Stomach (tissue), 9 donors: ENCODE data around the gene LDB2. TPM values are rescaled to one million over a fixed set of nuclear protein-coding genes. Genes with fewer than 3 reads are reported as not detected.

Experiments used
- DNase-seq, 2 donors: peaks; one replicate each; pipeline versions ENCODE4 v3.0.0 to v3.0.0-alpha.2; 2013 to 2019
- H3K27ac ChIP-seq, 5 donors: fragments of 200-600 bp in 4 of 5; sonication (generic) in 4 of 5; one replicate each; pipeline ENCODE4 v1.5.1; 2013 to 2019; ENCODE audit warnings: mild to moderate bottlenecking in 1 of 5, moderate library complexity in 1 of 5
- H3K27me3 ChIP-seq, 3 donors: fragments of 200-600 bp; sonication (generic); one replicate each; pipeline ENCODE4 v1.5.1; 2017 to 2019; ENCODE audit warnings: mixed run types in 1 of 3
- H3K36me3 ChIP-seq, 4 donors: fragments of 200-600 bp; sonication (generic); 1 replicate in 3 of 4; 2 replicates in 1 of 4; pipeline ENCODE4 v1.5.1; 2016 to 2019
- H3K4me1 ChIP-seq, 4 donors: fragments of 200-600 bp; sonication (generic); one replicate each; pipeline ENCODE4 v1.5.1; 2016 to 2019
- H3K4me3 ChIP-seq, 4 donors: fragments of 200-600 bp; sonication (generic) in 3 of 4; one replicate each; pipeline ENCODE4 v1.5.1; 2016 to 2019; ENCODE audit warnings: mild to moderate bottlenecking in 1 of 4
- H3K9me3 ChIP-seq, 4 donors: fragments of 200-600 bp; sonication (generic); one replicate each; pipeline ENCODE4 v1.5.1; 2016 to 2019
- CTCF ChIP-seq, 7 experiments: fragments of 450-650 bp in 4 of 7; fragments of 200-600 bp in 3 of 7; sonication (generic) in 3 of 7; IDR thresholded peaks; one replicate each; pipeline ENCODE4 v1.5.1; 2016 to 2019; ENCODE audit warnings: antibody characterized with exemption in 7 of 7, control low read depth in 2 of 7, mild to moderate bottlenecking in 1 of 7
- EP300 ChIP-seq: sonication (generic); formaldehyde crosslinking; IDR thresholded peaks from one replicate; pipeline ENCODE4 v1.6.1; 2017; ENCODE audit warnings: antibody characterized with exemption
- POLR2A ChIP-seq, 4 donors: fragments of 450-650 bp; IDR thresholded peaks; one replicate each; pipeline ENCODE4 v1.6.1; 2016; ENCODE audit warnings: antibody characterized with exemption in 4 of 4, control low read depth in 2 of 4, mild to moderate bottlenecking in 1 of 4, moderate library complexity in 1 of 4
- POLR2AphosphoS5 ChIP-seq, 3 donors: sonication (generic); formaldehyde crosslinking; IDR thresholded peaks; one replicate each; pipeline ENCODE4 v1.6.1; 2016; ENCODE audit warnings: antibody characterized with exemption in 3 of 3
- WGBS, 5 donors: extraction: QIAGEN DNeasy Blood & Tissue Kit in 3 of 5; methylation state at CpG; one replicate each; pipeline versions ENCODE4 v1.1.5 to v1.1.7; 2013 to 2018; 5-methylcytosine and 5-hydroxymethylcytosine counted together
- intact Hi-C: fragments of 100-400 bp; cut with DNase I; formaldehyde crosslinking; loops from one replicate; pipeline ENCODE4 v1.15.1; 2023; ENCODE audit warnings: low total_unique reads
- polyA plus RNA-seq, 3 donors: library from polyadenylated mRNA; stranded (reverse); fragments of 200-250 nt; gene quantifications; one replicate each; pipeline ENCODE4 v1.2.3, GENCODE V29; 2013
- total RNA-seq, 5 donors: library from RNA; depleted of rRNA; stranded (reverse); fragments of >200 nt; gene quantifications; one replicate each; pipeline versions ENCODE4 v1.1.0 to v1.2.3, GENCODE V29; 2014 to 2016
- donor health status: healthy with polysubstance abuse.
- donor health status: Bipolar disorder and iron deficiency.
- donor health status: healthy.

LDB2 gene
- total and polyA plus RNA-seq, 8 donors = 6.2 to 63.3 (median 12.8) TPM

DNA sequence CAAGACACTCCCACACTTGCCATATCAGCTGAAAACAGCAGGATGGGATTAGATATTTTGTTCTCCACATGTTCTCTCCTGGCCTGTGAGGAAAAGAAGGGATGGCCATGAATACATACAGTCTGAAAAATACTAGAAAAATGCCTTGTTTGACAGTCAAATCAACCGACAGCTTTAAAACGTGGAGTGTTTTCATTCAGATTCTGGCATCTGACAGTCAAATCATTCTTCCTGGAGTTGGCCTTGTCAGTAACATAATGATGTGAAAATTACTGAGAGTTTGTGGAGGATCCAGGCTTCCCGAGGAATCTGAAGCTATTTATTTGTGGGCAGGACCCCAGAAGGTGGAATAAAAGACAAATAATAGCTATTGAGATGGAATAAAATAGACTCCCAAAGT is 188.2 kb downstream of the LDB2 start:
- 71 to 83% (median 80%) methylated on average over 3 of the region's 3 CpGs for WGBS, 5 donors
- intact Hi-C loops = no loop called here
- no peak for DNase-seq
- H3K4me3 ChIP-seq = no peak overlapping the region
- TF ChIP-seq CTCF (IDR thresholded peaks at IDR 0.05) = no peak
- TF ChIP-seq POLR2AphosphoS5 (IDR thresholded peaks at IDR 0.05) = no peak
- TF ChIP-seq POLR2A (IDR thresholded peaks at IDR 0.05) = no peak
- no peak for TF ChIP-seq EP300
- no peaks in the 10 kb centered on the region for H3K27me3 ChIP-seq
- no peaks in the 10 kb centered on the region for H3K9me3 ChIP-seq
- peaks cover 0 to 21% (median 7%) of the 10 kb centered on the region in 4 donors for H3K4me1 ChIP-seq
- no peaks in the 10 kb centered on the region for H3K36me3 ChIP-seq
- no peak overlapping the region for H3K27ac ChIP-seq

DNA sequence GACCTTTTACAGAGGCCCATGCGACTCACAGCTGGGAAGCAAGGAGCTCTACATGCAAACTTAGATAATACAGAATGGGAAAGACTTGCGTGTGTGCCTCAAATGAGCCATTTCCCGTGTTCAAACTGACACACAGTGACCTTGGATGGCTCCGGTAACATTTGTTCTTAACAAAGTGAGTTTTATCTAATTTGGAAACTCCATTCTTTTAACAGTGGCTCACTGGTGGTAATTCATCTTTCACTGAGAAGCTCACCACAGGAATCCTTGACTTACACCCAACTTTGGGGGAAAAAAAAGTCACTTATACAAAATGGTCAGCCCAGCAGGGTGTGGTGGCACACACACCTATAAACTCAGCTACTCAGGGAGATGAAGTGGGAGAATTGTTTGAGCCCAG is 190.6 kb downstream of the LDB2 start:
- WGBS, 5 donors = 78 to 92% (median 84%) methylated on average over 4 of the region's 4 CpGs
- TF ChIP-seq CTCF (IDR thresholded peaks at IDR 0.05) (no peak), POLR2AphosphoS5 (IDR thresholded peaks at IDR 0.05) (no peak), POLR2A (IDR thresholded peaks at IDR 0.05) (no peak), EP300 (no peak)
- Histone ChIP-seq H3K9me3 (no peaks in the 10 kb centered on the region), H3K4me3 (no peak overlapping the region), H3K4me1 (peaks cover 0 to 25% (median 7%) of the 10 kb centered on the region in 4 donors), H3K27me3 (no peaks in the 10 kb centered on the region), H3K36me3 (no peaks in the 10 kb centered on the region), H3K27ac (no peak overlapping the region)
- intact Hi-C loops = no loop called here
- no peak for DNase-seq

DNA sequence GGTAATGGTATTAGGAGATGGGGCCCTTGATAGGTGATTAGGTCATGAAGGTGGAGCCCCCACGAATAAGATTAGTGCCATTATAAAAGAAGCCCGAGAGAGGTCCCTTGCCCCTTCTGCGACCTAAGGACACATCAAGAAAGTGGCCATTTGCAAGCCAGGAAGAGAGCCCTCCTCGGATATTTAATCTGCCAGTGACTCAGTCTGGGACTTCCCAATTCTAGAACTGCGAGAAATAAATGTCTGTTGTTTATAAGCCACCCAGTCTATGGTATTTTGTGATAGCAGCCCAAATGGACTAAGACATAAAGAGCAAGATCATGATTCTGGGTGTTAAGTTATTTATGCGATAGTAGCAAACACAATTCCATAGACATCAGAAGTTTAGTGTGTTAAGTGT is 192.2 kb downstream of the LDB2 start:
- Histone ChIP-seq H3K27me3 (no peaks in the 10 kb centered on the region), H3K9me3 (no peaks in the 10 kb centered on the region), H3K27ac (no peak overlapping the region), H3K4me1 (peaks cover 0 to 25% (median 7%) of the 10 kb centered on the region in 4 donors), H3K36me3 (no peaks in the 10 kb centered on the region), H3K4me3 (no peak overlapping the region)
- intact Hi-C loops = no loop called here
- no peak for DNase-seq
- 55 to 74% (median 60%) methylated on average over 6 of the region's 6 CpGs for WGBS, 5 donors
- no peak for TF ChIP-seq CTCF (IDR thresholded peaks at IDR 0.05)
- TF ChIP-seq POLR2AphosphoS5 (IDR thresholded peaks at IDR 0.05) = no peak
- TF ChIP-seq POLR2A (IDR thresholded peaks at IDR 0.05) = no peak
- no peak for TF ChIP-seq EP300

- H3K4me3 ChIP-seq = no peak overlapping the region
- WGBS, 5 donors = 63 to 83% (median 70%) methylated on average over 3 of the region's 3 CpGs
- no peaks in the 10 kb centered on the region for H3K9me3 ChIP-seq
- TF ChIP-seq POLR2AphosphoS5 (IDR thresholded peaks at IDR 0.05) (no peak), POLR2A (IDR thresholded peaks at IDR 0.05) (no peak), CTCF (IDR thresholded peaks at IDR 0.05) (no peak)
- no peaks in the 10 kb centered on the region for H3K27me3 ChIP-seq
- no peak overlapping the region for H3K27ac ChIP-seq
- no peaks in the 10 kb centered on the region for H3K36me3 ChIP-seq
- peaks cover 0 to 25% (median 7%) of the 10 kb centered on the region in 4 donors for H3K4me1 ChIP-seq
- DNase-seq = no peak
- intact Hi-C loops = no loop called here
Measured at GRCh38 chr4:16705341-16705740, 193.1 kb downstream of the LDB2 start.
